Stimulated activated CD4-positive, alpha-beta T cell treated with anti-CD3 and anti-CD28 coated beads, TNF-alpha, amount 100 ng/mL, for 24 hours (primary cell): ENCODE data around the gene HES4.
"Not testable (repeated sequence)": the region's sequence is repeated elsewhere in the genome, so short reads cannot be mapped to it uniquely, and the experiment has no call there.

Source experiments
- DNase-seq, 3 experiments: peaks; one replicate each; pipeline ENCODE4 v3.0.0-alpha.2; 2020; ENCODE audit warnings: low read depth in 3 of 3

HES4 gene

DNA sequence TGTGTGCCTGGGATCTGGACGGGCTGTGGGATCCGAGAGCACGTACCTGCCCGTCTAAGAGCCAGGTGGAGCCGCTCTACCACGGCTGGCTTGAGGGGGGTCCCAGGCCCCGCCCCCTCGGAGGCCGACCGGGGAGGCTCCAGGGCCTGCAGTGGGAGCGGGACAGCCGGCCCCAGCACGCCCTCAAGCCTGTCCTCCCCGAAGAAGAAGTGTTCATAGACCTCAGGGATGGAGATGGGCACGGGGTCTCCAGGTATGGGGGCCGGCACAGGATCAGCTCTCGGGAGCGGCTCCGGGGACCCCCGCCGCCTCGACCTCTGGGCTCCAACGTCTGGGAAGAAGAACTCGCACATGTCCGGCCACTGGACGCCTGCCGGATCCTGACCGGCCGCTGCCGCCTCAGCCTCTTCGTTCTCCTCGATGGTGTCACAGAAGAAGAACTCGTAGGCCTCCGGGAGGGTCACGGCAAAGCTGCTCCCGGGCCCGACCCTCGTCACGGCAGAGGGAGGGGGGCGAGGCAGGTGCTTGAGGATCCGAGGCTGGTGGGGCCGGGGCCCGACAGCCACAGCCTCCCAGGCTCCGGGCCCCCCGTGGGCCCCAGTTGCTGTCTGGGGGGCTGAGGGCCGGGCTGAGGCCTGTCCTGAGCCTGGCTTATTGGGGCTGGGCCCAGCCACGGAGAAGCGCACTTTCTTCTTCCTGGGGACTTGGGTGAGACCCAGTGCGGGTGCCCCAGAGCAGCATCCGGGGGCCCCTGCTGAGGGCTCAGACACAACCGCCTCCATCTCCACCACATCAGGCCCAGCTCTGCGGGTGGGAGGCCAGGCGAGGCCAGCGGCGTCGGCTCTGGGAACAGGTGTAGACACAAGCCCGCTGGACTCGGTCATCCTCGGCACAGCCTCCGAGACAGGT is 20.8 kb downstream of the HES4 start:
- no peak for DNase-seq

DNA sequence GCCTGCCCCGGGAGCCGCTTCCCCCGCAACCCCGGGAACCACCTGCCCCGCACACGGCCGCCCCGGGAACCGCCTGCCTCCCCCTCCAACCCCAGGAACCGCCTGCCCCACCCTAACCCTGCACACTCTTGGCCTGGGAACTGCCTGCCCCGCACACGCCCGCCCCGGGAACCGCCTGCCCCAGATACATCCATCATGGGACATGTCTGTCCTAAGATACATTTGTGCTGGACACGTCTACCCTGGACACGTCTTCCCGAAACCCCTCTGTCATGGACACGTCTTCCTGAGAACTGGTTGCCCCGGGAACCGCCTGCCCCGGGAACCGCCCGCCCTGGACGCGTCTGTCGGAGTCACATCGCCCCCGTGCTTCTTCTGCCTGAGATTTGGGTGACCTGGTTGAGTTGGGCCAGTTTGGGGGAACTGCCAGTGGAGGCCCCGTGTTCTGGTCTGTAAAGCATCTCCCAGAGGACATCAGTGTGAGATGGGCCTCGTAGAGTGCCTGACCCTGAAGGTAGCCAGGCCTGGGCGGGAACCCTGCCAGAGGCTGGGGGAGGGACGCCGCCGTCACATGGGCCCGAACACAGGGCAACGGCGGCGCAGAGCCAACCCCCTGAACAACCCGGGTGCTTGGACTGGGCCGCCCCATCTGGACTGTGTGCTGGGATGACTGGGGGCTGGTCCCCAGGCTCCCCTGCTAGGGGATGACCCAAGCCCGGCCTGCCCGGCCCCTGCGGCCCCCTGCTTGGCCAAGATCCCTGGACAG is 21.6 kb downstream of the HES4 start:
- DNase-seq = no peak

DNA sequence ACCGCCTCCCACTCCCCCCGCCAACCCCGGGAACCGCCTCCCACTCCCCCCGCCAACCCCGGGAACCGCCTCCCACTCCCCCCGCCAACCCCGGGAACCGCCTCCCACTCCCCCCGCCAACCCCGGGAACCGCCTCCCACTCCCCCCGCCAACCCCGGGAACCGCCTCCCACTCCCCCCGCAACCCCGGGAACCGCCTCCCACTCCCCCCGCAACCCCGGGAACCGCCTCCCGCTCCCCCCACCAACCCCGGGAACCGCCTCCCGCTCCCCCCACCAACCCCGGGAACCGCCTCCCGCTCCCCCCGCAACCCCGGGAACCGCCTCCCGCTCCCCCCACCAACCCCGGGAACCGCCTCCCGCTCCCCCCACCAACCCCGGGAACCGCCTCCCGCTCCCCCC is 23.1 kb downstream of the HES4 start:
- DNase-seq = not testable (repeated sequence)

DNA sequence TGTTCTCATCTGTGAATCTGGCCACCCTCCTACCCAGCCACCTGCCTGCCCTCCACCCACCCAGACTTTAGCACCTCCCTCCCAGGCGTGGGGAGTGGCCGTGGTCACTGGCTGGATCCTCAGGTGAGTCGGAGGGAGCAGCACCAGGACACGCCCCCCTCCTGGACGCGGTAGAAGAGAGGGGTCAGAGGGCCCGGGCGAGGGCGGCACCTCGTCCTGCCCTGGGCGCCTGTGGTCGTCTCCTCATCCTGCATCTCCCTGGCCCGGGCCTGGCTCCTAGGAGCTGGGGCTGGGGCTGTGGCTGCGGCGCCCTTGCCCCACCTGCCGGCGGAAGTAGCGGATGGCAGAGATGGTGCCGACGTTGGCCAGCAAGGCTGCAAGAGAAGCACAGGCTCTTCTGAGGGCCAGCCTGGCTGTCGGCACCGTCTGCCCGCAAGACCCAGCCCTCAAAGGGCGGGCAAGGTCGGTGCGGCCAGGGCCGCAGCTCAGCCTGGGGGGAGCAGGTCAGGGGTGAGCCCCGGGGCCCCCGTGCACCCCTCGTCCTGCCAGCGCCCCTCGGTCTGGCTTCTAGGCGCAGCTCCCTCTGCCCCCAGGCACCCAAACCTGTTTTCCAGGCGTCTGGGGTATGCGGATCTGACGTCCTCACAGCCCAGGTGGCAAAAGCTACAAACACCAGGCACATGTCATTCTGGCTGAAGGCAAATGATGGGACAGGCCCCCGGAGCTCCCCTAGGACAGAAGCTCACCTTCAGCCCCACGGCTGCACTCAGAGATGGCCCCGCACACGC is 23.8 kb downstream of the HES4 start:
- peak in 2 of 3 experiments; percentile 58 to 63 for DNase-seq

DNA sequence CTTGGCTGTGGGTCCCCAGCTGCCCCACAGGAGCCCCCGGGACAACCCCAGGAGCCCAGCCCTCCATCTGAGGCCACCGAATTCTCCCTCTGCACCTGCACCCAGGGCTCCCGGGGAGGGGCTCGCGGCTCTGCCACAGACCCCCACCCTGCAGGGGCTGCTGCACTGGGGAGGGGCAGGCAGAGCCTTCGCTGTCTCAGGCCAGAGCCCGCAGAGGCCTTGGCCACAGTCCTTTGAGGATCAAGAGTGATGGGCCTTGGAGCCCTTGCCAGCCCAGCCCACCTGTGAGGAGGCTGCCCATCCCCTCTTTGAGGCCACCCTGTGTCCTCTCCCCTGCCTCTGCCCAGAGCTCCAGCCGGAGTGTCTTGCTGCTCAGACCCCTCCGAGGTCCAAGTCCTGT is 24.5 kb downstream of the HES4 start:
- DNase-seq = no peak

DNA sequence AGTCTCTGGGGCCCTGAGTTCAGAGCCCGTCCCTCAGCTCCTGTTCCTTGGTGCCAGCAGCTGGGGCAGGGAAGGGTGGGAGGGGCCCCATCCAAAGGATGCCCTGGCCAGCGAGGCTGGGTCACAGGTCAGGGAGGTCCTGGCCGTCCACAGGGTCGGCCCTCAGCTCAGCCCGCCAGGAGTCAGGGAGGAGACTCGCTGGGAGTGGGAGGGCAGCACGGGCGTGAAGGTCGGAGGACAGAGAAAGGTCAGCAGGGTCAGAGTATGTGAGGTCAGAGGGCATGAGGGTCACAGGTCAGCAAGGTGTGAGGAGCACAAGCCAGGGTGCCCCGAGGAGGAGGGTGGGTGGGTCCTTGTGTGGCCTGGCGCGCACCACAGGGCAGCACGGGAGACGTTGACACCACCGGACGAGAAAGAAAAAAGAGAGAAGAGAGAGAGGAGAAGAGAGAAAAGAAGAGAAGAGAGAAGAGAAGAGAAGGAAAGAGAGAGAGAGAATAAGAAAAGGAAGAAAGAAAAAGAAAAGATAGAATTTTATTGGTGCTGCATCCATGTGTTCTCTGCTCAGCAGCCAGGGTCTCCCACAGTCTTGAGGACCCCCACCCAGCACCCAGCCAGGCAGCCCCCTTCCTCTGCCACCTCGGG is 25.1 kb downstream of the HES4 start:
- no peak for DNase-seq

DNA sequence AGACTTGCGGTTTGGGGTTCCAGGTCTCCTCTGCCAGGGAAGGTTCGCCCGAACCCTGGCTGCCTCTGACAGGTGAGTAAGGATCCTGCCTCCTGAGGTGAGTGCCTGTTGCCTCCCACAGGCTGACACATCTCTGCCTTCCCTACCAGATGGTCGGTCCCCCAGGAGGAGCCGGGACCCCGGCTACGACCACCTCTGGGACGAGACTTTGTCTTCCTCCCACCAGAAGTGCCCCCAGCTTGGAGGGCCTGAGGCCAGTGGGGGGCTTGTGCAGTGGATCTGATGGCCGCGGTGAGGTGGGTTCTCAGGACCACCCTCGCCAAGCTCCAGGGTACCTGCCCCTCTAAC is 25.6 kb downstream of the HES4 start:
- DNase-seq = no peak

DNA sequence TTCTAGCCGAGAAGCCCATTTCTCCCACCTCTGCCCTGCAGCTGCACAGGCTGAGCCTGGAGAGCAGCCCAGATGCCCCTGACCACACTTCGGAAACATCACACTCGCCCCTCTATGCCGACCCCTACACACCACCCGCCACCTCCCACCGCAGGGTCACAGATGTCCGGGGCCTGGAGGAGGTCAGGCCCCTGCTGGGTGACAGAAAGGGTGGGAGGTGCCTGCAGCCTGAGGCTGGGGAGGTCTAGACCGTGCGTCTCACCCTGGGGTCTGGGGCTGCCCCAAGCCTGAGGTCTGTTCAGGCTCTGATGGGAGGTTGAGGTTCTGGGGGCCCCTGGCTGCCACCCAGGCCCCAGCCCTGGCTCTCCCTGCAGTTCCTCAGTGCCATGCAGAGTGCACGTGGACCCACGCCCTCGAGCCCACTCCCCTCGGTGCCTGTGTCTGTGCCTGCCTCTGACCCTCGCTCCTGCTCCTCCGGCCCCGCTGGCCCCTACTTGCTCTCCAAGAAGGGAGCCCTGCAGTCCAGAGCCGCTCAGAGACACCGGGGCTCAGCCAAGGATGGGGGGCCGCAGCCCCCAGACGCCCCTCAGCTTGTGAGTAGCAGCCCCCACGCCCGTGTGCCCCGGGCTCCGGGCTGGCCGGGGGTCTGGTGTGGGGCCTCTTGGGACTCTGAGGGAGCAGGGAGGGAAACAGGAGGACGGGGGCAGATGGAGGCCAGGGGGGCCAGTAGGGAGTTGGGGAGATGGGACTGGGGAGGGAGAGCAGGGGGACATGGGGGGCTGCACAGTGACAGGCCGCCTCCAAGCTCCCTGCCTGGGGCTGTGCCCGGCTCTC is 26.2 kb downstream of the HES4 start:
- DNase-seq = no peak

DNA sequence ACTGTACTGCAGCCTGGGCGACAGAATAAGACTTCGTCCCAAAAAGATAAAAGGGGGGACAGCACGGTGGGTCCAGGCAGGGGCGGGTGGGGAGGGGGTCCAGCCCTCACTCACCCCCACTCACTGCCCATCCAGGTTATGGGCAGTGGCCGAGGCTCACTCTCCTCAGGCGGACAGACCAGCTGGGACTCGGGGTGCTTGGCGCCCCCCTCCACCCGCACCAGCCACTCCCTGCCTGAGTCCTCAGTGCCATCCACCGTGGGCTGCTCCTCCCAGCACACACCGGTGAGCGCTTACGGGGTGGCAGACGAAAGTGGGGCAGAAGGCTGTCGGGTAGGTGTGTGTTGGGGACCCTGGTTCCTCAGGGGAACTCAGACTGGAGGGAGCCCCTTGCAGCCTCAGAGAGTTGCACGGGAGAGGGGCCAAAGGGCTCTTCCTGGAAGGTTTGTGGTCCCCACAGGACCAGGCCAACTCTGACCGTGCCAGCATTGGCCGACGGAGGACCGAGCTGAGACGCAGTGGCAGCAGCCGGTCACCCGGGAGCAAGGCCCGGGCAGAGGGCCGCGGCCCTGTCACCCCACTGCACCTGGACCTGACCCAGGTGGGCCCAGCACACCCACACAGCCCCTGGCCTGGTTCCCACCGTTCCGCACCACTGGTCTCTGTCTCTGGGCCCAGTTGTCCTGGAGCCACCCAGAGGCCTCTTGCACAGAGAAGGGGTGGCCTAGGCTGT is 27.0 kb downstream of the HES4 start:
- no peak for DNase-seq

DNA sequence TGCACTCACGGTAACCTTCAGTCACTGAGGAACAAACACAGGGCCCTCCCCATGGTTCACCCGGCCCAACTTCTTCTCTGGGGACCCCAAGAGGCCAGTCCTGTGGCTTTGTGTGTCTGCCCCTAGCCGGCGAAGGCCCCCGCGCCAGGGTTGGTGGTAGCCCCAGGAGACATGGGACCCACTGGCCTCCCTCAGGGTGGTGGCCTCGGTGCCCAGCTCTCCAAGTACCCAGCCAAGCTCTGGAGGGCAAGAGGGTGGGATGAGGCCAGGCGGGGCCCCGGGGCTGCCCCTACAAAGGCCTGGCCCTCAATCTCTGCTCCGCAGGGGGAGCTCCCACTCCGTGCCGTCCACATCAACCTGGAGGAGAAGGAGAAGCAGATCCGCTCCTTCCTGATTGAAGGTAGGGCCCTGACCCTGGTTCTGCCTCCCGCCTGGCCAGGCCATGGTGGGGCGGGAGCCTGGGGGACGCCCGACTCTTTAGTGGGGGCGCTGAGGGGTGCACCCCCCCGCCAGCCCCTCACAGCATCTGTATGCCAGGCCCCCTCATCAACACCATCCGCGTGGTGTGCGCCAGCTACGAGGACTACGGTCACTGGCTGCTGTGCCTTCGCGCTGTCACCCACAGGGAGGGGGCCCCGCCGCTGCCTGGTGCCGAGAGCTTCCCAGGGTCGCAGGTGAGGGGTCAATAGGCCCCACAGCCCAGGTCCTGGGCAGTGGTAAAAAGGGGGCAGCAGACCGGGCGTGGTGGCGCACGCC is 28.0 kb downstream of the HES4 start:
- DNase-seq = no peak

DNA sequence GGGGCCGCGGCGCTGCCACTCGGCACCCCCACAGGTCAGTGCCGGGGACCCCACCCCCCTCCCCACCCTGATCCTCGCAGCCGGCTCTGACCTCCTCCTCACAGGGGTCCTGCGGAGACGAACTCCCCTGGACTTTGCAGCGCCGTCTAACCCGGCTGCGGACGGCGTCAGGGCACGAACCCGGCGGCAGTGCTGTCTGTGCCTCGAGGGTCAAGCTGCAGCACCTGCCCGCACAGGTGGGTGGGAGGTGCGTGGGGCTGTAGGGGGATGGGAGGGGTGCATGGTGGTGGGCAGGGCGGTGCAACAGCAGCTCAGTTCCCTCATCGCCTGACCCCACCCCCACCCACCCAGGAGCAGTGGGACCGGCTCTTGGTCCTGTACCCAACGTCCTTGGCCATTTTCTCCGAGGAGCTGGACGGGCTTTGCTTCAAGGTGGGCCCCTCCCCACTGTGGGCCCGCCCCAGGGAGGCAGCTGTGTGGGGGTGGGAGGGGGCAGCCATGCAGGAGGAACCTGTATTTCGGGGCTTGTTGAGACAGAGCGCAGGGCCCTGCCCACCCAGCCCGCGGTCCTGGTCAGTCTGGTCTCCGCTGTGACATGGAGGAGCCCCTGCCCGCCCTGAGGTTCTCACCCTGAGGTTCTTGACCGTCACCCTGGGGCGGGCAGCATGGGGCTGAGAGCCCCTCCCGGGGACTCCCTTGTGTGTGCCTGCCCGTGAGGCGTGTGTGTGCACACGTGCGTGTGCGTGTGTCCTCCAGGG is 28.7 kb downstream of the HES4 start:
- no peak for DNase-seq

DNA sequence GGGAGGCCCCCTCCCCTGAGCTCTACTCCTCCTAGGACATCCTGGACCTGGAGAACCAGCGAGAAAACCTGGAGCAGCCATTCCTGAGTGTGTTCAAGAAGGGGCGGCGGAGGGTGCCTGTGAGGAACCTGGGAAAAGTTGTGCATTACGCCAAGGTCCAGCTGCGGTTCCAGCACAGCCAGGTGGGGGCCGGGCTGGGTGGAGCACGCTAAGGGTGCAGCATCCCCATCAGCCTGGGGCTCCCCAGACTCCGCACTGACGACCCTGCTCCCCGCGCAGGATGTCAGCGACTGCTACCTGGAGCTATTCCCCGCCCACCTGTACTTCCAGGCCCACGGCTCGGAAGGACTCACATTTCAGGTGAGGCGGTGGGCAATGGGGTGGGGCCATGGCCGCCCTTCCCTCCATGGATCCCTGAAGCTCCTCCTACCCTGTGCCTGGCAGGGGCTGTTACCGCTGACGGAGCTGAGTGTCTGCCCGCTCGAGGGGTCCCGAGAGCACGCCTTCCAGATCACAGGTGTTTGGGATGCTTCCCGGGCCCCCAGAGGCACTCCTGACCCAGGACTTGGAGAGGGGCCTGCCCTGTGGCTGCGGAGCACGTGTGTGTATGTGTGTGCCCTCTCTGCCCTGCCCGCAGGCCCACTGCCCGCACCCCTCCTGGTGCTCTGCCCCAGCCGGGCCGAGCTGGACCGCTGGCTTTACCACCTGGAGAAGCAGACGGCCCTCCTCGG is 29.5 kb downstream of the HES4 start:
- no peak for DNase-seq

DNA sequence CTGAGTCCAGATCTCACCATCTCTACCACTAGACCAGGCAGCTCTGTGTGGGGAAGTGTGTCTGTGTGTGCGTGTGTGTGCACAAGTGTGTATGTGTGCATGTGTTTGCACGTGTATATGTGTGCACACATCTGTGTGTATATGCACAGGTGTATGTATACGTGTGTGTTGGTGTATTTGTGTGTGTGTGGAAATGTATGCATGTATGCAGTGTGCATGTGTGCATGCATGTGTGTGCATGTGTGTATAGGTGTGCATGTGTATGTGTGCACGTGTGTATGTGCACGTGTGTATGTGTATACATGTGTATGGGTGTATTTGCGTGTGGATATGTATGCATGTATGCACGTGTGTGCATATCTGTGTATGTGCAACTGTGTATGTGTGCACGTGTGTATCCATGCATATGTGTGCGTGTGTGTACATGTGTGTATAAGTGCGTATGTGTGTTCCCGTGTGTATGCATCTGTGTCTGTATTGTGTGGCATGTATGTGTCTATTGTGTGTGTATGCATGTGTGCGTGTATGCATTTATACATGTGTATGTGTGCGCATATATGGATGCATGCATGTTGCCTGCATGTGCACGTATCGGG is 30.5 kb downstream of the HES4 start:
- DNase-seq = no peak

DNA sequence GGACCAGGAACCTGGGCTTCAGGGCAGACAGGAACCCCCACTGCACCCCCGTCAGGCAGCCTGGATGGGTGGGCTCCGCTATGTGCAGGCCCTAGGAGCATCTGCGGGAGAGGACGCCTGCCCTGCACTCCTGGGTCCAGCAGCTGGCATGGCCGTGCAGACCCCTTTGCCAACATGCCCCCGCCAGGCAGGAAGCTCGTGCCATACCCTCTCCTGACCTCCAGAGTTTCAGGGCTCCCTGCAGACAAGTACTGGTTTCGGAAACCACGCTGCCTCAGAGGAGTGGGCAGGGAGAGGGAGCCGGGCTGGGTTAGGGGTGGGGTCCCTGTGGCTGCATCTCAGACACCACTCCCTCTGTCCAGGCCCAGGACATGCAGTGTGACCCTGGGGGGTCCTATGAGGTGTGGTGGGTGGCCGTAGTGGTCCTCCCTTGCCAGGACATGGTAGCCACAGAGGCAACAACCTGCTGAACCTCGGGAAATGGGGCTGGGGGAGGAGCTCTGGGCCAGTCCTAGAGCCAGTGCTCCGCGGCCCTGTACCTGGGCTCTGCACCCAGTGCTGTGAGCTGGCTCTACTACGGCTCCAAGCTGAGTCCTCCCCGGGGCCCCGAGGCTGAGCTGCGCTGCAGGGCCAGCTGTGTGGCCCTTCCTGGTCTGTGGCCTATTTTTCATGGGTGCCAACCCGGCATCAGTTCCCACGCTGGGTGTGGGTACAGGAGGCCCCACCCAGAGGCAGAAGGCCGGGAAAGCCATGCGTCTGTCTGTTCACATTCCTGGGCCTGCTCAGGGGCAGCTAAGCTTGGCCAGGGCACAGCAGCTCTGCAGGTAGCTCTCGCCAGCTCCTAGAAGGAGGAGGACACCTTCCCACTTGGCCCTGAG is 32.2 kb downstream of the HES4 start:
- no peak for DNase-seq

DNA sequence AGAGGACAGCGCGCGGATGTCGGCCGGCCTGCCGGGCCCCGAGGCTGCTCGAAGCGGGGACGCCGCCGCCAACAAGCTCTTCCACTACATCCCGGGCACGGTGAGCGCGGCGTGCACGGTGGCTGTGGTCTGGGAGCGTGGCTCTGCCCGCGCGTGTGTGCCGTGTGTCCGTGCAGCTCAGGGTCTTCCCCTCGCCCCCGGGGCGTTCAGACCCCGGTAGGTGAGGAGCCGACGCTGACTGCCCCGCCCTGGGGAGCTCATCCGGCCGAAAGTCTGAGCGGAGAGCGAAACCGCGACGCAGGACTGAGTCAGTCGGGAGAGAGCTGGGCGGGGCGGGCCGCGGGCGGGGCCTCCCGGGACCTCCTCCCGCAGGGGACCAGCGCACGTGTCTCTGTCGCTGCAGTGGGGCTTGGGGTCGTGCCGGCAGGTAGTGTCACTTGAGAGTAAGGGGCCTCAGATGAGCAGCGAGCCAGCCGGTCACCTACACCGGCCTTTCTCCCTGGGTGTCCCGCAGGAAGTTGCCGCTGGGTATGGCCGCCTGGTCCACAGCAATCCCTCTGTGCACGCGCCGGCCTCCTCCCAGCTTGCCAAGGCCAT is 33.1 kb downstream of the HES4 start:
- DNase-seq = peak; percentile 67 to 88 (median 72)

DNA sequence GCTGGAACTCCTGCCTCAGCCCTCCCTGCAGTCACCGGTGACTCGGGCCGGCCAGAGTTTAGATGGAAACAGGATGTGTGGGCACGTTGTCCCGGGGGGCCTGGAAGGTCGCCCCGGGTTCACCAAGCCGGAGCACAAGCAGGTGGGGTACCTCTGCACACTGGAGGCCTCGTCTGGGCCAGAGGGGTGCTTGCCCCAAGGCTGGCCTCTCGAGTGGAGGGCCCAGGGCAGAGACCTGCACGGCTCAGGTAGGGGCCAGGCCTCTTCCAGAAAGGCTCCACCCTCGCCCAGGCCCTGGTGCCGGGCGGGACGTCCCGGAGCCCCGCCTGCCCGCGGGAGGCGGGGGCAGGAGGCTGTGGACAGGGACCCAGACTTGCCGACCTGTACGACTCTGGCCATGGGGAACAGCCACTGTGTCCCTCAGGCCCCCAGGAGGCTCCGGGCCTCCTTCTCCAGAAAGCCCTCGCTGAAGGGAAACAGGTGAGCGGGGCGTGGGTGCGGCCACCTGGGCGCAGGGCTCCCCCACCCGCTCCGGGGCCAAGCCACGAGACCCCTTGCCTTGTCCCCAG is 33.7 kb downstream of the HES4 start, which contains the start of gene PLEKHN1:
PLEKHN1 (plus strand) TSS at position 348 of the 569 bp plus-strand sequence; CDS start at position 398, 50 bp downstream.
- DNase-seq = peak in 1 of 3 experiments; percentile 52
